GM12878 (cell line): ENCODE results near the gene EPB41L2. TPM values are rescaled to one million over a fixed set of nuclear protein-coding genes. Genes with fewer than 3 reads are reported as not detected.

Source experiments
- ATAC-seq: fragments of 200-7000 bp; cut with Tn5 transposase; 3 replicates; pipeline ENCODE4 v1.9.1; 2020; ENCODE audit warnings: mild to moderate bottlenecking, moderate library complexity
- BruUV-seq: library from RNA; stranded (reverse); fragments of 400-500 nt; replicated peaks from 2 replicates; lab custom pipeline; 2021; lab: Mats Ljungman, UMichigan
- CTCF ChIA-PET: fragments of 300-600 bp; sonication (Branson Sonifier 250); formaldehyde crosslinking; extraction: SDS; loops from one replicate; lab custom pipeline; 2021; ENCODE audit warnings: inconsistent platforms; lab: Yijun Ruan, JAX
- POLR2A ChIA-PET: fragments of 350-600 bp; formaldehyde crosslinking; extraction: SDS; loops from one replicate; lab custom pipeline; 2021; ENCODE audit warnings: inconsistent platforms; lab: Charles Lee
- RAD21 ChIA-PET: fragments of 300-600 bp; sonication (Branson Sonifier 250); formaldehyde crosslinking; loops from one replicate; lab custom pipeline; 2023; ENCODE audit warnings: antibody characterized with exemption; ENCODE audit not compliant: unreplicated experiment; lab: Charles Lee
- SMC1A ChIA-PET: fragments of 300-600 bp; sonication (Branson Sonifier 250); formaldehyde crosslinking; loops from one replicate; lab custom pipeline; 2023; ENCODE audit not compliant: unreplicated experiment, uncharacterized antibody; lab: Charles Lee
- DNase-seq: peaks from one replicate; pipeline ENCODE4 v3.0.0-alpha.2; 2011; ENCODE audit warnings: low read depth, low spot score
- FAIRE-seq: peaks from 3 replicates; lab custom pipeline; 2011; peaks lifted over from hg19 to GRCh38; lab: Jason Lieb, UNC
- H2AFZ ChIP-seq: 2 replicates; pipeline ENCODE4 v1.6.0; 2011; ENCODE audit warnings: low read depth, low read length, control low read depth; ENCODE audit not compliant: control insufficient read depth
- H3K27ac ChIP-seq: 2 replicates; pipeline ENCODE4 v1.5.1; 2011; ENCODE audit warnings: control low read depth; ENCODE audit not compliant: control insufficient read depth, insufficient read depth
- H3K27me3 ChIP-seq, 2 experiments: replicated peaks in 1 of 2; 2 replicates each; pipeline versions ENCODE4 v1.6.0 to v1.6.1; 2011; ENCODE audit warnings: low read length in 1 of 2; ENCODE audit not compliant: control insufficient read depth in 2 of 2, insufficient read depth in 2 of 2
- H3K36me3 ChIP-seq, 2 experiments: 2 replicates each; pipeline ENCODE4 v1.5.1; 2011; ENCODE audit warnings: low read length in 1 of 2; ENCODE audit not compliant: control insufficient read depth in 2 of 2, insufficient read depth in 2 of 2
- H3K4me1 ChIP-seq: 2 replicates; pipeline ENCODE4 v1.6.1; 2011; ENCODE audit warnings: mild to moderate bottlenecking, low read length, moderate library complexity, mixed read lengths; ENCODE audit not compliant: control insufficient read depth, insufficient read depth
- H3K4me2 ChIP-seq: 2 replicates; pipeline ENCODE4 v1.6.0; 2011; ENCODE audit warnings: control low read depth; ENCODE audit not compliant: control insufficient read depth, insufficient read depth
- H3K4me3 ChIP-seq: fragments of 200-600 bp; sonication (generic); 2 replicates; pipeline ENCODE4 v1.5.1; 2016
- H3K79me2 ChIP-seq: 2 replicates; pipeline ENCODE4 v1.6.0; 2011; ENCODE audit warnings: low read length; ENCODE audit not compliant: control insufficient read depth, insufficient read depth
- H3K9ac ChIP-seq: 2 replicates; pipeline ENCODE4 v1.8.0; 2011; ENCODE audit warnings: low read length, control low read depth, mixed read lengths; ENCODE audit not compliant: control insufficient read depth, insufficient read depth
- H3K9me3 ChIP-seq: replicated peaks from 3 replicates; pipeline ENCODE4 v1.5.1; 2011; ENCODE audit warnings: mild to moderate bottlenecking, low read length; ENCODE audit not compliant: control insufficient read depth, insufficient read depth
- H4K20me1 ChIP-seq: 2 replicates; pipeline ENCODE4 v1.6.0; 2011; ENCODE audit not compliant: control insufficient read depth, insufficient read depth
- ATF7 ChIP-seq: fragments of 450-650 bp; IDR thresholded peaks from 2 replicates; pipeline ENCODE4 v1.6.1; 2016; ENCODE audit warnings: low read depth, mild to moderate bottlenecking
- IRF4 ChIP-seq: IDR thresholded peaks from 2 replicates; pipeline ENCODE4 v1.6.1; 2011; ENCODE audit warnings: low read depth, low read length
- MYB ChIP-seq: fragments of 150-350 bp; IDR thresholded peaks from 2 replicates; pipeline ENCODE4 v1.6.1; 2014; ENCODE audit warnings: mild to moderate bottlenecking, low read depth, low read length, borderline replicate concordance
- MYC ChIP-seq: IDR thresholded peaks from 2 replicates; pipeline ENCODE4 v1.6.1; 2011; ENCODE audit warnings: mild to moderate bottlenecking, low read length, moderate library complexity, inconsistent platforms; ENCODE audit not compliant: insufficient read depth, insufficient replicate concordance, insufficient read length, severe bottlenecking
- NFXL1 ChIP-seq: fragments of 450-650 bp; IDR thresholded peaks from 2 replicates; pipeline ENCODE4 v1.6.1; 2017; ENCODE audit warnings: antibody characterized with exemption, mild to moderate bottlenecking, borderline replicate concordance
- NFYB ChIP-seq: IDR thresholded peaks from 2 replicates; pipeline ENCODE4 v1.6.1; 2011; ENCODE audit warnings: low read depth, mild to moderate bottlenecking, low read length, improper control_type of control experiment, moderate library complexity; ENCODE audit not compliant: insufficient read depth
- NR2F1 ChIP-seq: fragments of 450-650 bp; conservative IDR thresholded peaks from 2 replicates; pipeline ENCODE4 v1.6.1; 2017; ENCODE audit warnings: mild to moderate bottlenecking
- RUNX3 ChIP-seq: IDR thresholded peaks from 2 replicates; pipeline ENCODE4 v1.6.1; 2012; ENCODE audit warnings: low read length, inconsistent platforms
- TARDBP ChIP-seq: IDR thresholded peaks from 2 replicates; pipeline ENCODE4 v1.6.1; 2016; ENCODE audit warnings: borderline replicate concordance
- TCF12 ChIP-seq: IDR thresholded peaks from 2 replicates; pipeline ENCODE4 v1.6.1; 2011; ENCODE audit warnings: low read depth, mild to moderate bottlenecking, low read length
- YY1 ChIP-seq: IDR thresholded peaks from 2 replicates; pipeline ENCODE4 v1.6.1; 2011; ENCODE audit warnings: low read depth, mild to moderate bottlenecking, low read length
- ZBED1 ChIP-seq: IDR thresholded peaks from 2 replicates; pipeline ENCODE4 v1.6.1; 2016; ENCODE audit warnings: borderline replicate concordance
- ZNF24 ChIP-seq: fragments of 450-650 bp; IDR thresholded peaks from 2 replicates; pipeline ENCODE4 v1.6.1; 2017; ENCODE audit warnings: antibody characterized with exemption, mild to moderate bottlenecking
- in situ Hi-C: fragments of 300-500 bp; cut with MboI; formaldehyde crosslinking; loops from 9 replicates; pipeline ENCODE4 v1.14.3; 2018; ENCODE audit warnings: mixed read lengths
- intact Hi-C: fragments of 100-400 bp; cut with micrococcal nuclease; formaldehyde crosslinking; loops from one replicate; pipeline ENCODE4 v1.14.2; 2022; ENCODE audit not compliant: unreplicated experiment
- polyA plus RNA-seq, 11 experiments: library from polyadenylated mRNA; depleted of rRNA in 4 of 11; unstranded in 6 of 11; stranded (reverse) in 5 of 11; fragments of >200 nt; fragmentation: Nextera tagmentation in 4 of 11; fragmentation: Illumina TruSeq in 1 of 11; extraction: Ambion mirVana in 4 of 11; extraction: Trizol in 1 of 11; gene quantifications; 1 replicate in 1 of 11; 2 replicates in 10 of 11; pipeline versions ENCODE4 v1.2.1 to v1.2.3, GENCODE V29; 2011 to 2016; ENCODE audit warnings: inconsistent platforms in 2 of 11, missing spikeins in 2 of 11, low read depth in 1 of 11
- total RNA-seq, 4 experiments: library from RNA; depleted of rRNA in 3 of 4; stranded (reverse); fragments of >200 nt in 3 of 4; fragmentation: Illumina TruSeq in 1 of 4; extraction: Trizol in 1 of 4; gene quantifications; 2 replicates each; pipeline versions ENCODE4 v1.2.1 to v1.2.3, GENCODE V29; 2013 to 2021
- TF ChIP-seq, protein P1 (sequence below): fragments of 450-650 bp; IDR thresholded peaks from 2 replicates; pipeline ENCODE4 v1.6.1; 2018; ENCODE audit warnings: mild to moderate bottlenecking, low read depth, moderate library complexity; ENCODE audit not compliant: partially characterized antibody
- TF ChIP-seq, protein P2 (sequence below): IDR thresholded peaks from 2 replicates; pipeline ENCODE4 v1.6.1; 2011; ENCODE audit warnings: borderline replicate concordance, low read depth, mild to moderate bottlenecking, moderate library complexity, mixed read lengths, low read length; ENCODE audit not compliant: insufficient read depth; ENCODE audit errors: extremely low read length
- TF ChIP-seq, protein P3 (sequence below): fragments of 450-650 bp; IDR thresholded peaks from 2 replicates; pipeline ENCODE4 v1.6.1; 2017; ENCODE audit warnings: mild to moderate bottlenecking
- TF ChIP-seq, protein P4 (sequence below): fragments of 450-650 bp; IDR thresholded peaks from 2 replicates; pipeline ENCODE4 v1.6.1; 2017; ENCODE audit warnings: antibody characterized with exemption, mild to moderate bottlenecking, moderate library complexity

EPB41L2 gene
- total and polyA plus RNA-seq, 10 of the 15 experiments (the other 5 are each of a cell fraction or from before 2014, with no cell fraction given): 7.4 to 41.6 (median 19.0) TPM

DNA sequence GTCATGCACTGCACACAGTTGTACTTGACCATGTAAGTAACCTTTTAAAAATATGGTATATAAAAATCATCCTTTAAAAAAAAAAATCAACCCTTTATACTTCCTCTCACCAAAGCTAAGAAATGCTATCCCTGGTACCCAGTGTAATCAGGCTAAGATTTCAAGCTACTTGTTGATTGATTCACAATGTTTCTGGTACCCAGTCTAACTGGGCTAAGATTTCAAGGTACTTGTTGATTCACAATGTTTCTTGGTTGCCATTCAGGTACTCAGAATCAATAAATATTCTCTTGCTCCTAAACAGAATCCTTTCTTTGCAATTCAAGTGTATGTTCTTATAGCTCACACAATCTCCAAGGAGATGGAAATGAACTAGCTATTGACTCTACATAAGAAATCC lies 159.4 kb downstream of the EPB41L2 start:
- BruUV-seq: no TSS peak
- intact Hi-C loops (loop anchor here (10.0 kb wide), 1 partner anchor 461 kb away; no protein-coding TSS in a partner anchor), in situ Hi-C loops (no loop called here)
- H3K36me3 ChIP-seq: peaks cover 0 to 6% of the 10 kb centered on the region in 2 experiments; a peak in 2 of 4 replicates
- ChIA-PET RAD21 (interaction anchor here (1.3 kb wide), 1 partner anchor 11 kb away, joined by 3 read pairs; no protein-coding TSS in a partner anchor), CTCF (interaction anchor here (0.6 to 3.3 kb wide), 7 partner anchors 13 to 213 kb away, joined by 3 to 17 read pairs (median 3); no protein-coding TSS in a partner anchor), SMC1A (interaction anchor here (0.7 to 2.0 kb wide), 5 partner anchors 14 to 230 kb away, joined by 3 to 8 read pairs (median 4); no protein-coding TSS in a partner anchor), POLR2A (no interaction called here)
- no peaks in the 10 kb centered on the region for H4K20me1 ChIP-seq
- H3K27me3 ChIP-seq: no peaks in the 10 kb centered on the region
- FAIRE-seq (no peak), DNase-seq (no peak), ATAC-seq (no peak)
- H3K79me2 ChIP-seq: no peaks in the 10 kb centered on the region
- no peak overlapping the region for H3K4me3 ChIP-seq
- no peak overlapping the region for H2AFZ ChIP-seq
- TF ChIP-seq IRF4 (no peak), MYC (no peak), NFYB (no peak), TARDBP (no peak), YY1 (no peak), NFXL1 (no peak), ZNF24 (no peak), ATF7 (no peak), NR2F1 (no peak), TCF12 (no peak), ZBED1 (no peak), RUNX3 (no peak), MYB (no peak)
- TF ChIP-seq, protein P1, sequence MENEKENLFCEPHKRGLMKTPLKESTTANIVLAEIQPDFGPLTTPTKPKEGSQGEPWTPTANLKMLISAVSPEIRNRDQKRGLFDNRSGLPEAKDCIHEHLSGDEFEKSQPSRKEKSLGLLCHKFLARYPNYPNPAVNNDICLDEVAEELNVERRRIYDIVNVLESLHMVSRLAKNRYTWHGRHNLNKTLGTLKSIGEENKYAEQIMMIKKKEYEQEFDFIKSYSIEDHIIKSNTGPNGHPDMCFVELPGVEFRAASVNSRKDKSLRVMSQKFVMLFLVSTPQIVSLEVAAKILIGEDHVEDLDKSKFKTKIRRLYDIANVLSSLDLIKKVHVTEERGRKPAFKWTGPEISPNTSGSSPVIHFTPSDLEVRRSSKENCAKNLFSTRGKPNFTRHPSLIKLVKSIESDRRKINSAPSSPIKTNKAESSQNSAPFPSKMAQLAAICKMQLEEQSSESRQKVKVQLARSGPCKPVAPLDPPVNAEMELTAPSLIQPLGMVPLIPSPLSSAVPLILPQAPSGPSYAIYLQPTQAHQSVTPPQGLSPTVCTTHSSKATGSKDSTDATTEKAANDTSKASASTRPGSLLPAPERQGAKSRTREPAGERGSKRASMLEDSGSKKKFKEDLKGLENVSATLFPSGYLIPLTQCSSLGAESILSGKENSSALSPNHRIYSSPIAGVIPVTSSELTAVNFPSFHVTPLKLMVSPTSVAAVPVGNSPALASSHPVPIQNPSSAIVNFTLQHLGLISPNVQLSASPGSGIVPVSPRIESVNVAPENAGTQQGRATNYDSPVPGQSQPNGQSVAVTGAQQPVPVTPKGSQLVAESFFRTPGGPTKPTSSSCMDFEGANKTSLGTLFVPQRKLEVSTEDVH: no peak
- TF ChIP-seq, protein P2, sequence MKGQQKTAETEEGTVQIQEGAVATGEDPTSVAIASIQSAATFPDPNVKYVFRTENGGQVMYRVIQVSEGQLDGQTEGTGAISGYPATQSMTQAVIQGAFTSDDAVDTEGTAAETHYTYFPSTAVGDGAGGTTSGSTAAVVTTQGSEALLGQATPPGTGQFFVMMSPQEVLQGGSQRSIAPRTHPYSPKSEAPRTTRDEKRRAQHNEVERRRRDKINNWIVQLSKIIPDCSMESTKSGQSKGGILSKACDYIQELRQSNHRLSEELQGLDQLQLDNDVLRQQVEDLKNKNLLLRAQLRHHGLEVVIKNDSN: no peak
- TF ChIP-seq, protein P3, sequence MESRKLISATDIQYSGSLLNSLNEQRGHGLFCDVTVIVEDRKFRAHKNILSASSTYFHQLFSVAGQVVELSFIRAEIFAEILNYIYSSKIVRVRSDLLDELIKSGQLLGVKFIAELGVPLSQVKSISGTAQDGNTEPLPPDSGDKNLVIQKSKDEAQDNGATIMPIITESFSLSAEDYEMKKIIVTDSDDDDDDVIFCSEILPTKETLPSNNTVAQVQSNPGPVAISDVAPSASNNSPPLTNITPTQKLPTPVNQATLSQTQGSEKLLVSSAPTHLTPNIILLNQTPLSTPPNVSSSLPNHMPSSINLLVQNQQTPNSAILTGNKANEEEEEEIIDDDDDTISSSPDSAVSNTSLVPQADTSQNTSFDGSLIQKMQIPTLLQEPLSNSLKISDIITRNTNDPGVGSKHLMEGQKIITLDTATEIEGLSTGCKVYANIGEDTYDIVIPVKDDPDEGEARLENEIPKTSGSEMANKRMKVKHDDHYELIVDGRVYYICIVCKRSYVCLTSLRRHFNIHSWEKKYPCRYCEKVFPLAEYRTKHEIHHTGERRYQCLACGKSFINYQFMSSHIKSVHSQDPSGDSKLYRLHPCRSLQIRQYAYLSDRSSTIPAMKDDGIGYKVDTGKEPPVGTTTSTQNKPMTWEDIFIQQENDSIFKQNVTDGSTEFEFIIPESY: no peak
- TF ChIP-seq, protein P4, sequence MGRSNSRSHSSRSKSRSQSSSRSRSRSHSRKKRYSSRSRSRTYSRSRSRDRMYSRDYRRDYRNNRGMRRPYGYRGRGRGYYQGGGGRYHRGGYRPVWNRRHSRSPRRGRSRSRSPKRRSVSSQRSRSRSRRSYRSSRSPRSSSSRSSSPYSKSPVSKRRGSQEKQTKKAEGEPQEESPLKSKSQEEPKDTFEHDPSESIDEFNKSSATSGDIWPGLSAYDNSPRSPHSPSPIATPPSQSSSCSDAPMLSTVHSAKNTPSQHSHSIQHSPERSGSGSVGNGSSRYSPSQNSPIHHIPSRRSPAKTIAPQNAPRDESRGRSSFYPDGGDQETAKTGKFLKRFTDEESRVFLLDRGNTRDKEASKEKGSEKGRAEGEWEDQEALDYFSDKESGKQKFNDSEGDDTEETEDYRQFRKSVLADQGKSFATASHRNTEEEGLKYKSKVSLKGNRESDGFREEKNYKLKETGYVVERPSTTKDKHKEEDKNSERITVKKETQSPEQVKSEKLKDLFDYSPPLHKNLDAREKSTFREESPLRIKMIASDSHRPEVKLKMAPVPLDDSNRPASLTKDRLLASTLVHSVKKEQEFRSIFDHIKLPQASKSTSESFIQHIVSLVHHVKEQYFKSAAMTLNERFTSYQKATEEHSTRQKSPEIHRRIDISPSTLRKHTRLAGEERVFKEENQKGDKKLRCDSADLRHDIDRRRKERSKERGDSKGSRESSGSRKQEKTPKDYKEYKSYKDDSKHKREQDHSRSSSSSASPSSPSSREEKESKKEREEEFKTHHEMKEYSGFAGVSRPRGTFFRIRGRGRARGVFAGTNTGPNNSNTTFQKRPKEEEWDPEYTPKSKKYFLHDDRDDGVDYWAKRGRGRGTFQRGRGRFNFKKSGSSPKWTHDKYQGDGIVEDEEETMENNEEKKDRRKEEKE: no peak
- H3K4me1 ChIP-seq: peaks cover 15% of the 10 kb centered on the region
- no peaks in the 10 kb centered on the region for H3K9me3 ChIP-seq
- no peak overlapping the region for H3K9ac ChIP-seq
- H3K4me2 ChIP-seq: no peak overlapping the region
- H3K27ac ChIP-seq: no peak overlapping the region
